NOMO-1 treated with DMSO at 0.1 percent for 48 hours (cell line): Measurements from ENCODE around the gene SPTBN5.
"Not testable (repeated sequence)": the region's sequence is repeated elsewhere in the genome, so short reads cannot be mapped to it uniquely, and the experiment has no call there.

Experiments
- DNase-seq: peaks from one replicate; lab custom pipeline; 2025; ENCODE audit not compliant: unreplicated experiment; lab: John Stamatoyannopoulos, UW

SPTBN5 gene

GRCh38 chr15:41849204-41849603, 44.6 kb downstream of the SPTBN5 start:
- DNase-seq: no peak

GRCh38 chr15:41848631-41849030, 45.2 kb downstream of the SPTBN5 start:
- DNase-seq: no peak

GRCh38 chr15:41847981-41848380, 45.9 kb downstream of the SPTBN5 start:
- no peak for DNase-seq

DNA sequence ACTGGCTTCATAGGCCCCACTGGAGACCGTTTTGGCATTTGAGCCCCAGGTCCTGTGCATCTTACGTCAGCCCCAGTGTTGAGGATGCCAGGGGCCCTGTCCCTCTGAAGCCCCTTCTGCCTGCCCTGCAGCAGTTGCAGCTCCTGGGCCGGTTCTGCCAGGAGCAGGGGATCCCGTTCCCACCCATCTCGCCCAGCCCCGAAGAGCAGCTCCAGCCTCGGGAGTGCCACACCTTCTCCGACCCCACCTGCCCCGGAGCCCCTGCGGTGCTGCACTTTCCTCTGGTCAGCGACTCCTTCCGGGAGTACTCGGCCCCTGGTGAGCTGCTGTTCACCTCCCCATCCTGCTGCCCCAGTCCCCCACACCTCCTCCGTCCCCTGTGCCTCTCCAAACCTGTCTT, 46.6 kb downstream of the SPTBN5 start:
- no peak for DNase-seq

DNA sequence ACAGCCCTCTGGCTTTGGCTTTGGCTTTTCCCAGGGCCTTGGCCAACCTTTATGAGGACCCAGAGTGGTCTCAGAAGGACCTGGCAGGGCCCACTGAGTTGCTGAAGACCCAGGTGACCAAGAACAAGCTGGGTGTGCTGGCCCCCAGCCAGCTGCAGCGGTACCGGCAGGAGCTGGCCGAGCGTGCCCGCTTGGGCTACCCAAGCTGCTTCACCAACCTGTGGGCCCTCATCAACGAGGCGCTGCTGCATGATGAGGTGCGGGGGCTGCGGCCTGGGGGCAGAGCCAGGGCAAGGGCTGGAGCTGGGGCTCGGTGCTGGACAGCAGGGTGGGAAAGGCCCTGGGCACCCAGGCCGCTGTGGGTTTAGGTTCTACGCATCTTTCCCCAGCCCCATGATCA, 49.0 kb downstream of the SPTBN5 start:
- DNase-seq: no peak

GRCh38 chr15:41843571-41843970, 50.3 kb downstream of the SPTBN5 start:
- no peak for DNase-seq

GRCh38 chr15:41842229-41842628, 51.6 kb downstream of the SPTBN5 start:
- no peak for DNase-seq

DNA sequence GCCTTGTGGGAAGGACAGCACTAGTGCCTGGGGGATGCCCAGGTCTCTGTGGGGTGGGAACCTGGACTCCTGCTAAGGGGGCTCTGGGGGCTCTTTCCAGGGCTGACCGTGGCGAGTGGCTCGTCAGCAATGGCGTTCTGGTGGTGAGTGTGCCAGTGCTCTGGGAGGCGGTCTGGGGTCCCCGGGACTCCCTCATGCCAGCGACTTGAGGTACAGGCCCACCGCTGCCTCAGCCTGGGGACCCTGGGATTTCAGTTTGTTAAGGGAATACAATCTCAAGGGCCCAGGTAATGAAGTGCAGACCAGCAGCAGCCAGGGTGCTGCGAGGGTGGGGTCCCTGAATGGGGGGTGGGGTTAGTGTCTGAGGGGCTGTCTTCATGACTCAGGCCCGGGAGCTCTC, 52.7 kb downstream of the SPTBN5 start:
- no peak for DNase-seq

- DNase-seq: no peak
These were observed 53.2 kb downstream of the SPTBN5 start for GRCh38 chr15:41840673-41841072.

DNA sequence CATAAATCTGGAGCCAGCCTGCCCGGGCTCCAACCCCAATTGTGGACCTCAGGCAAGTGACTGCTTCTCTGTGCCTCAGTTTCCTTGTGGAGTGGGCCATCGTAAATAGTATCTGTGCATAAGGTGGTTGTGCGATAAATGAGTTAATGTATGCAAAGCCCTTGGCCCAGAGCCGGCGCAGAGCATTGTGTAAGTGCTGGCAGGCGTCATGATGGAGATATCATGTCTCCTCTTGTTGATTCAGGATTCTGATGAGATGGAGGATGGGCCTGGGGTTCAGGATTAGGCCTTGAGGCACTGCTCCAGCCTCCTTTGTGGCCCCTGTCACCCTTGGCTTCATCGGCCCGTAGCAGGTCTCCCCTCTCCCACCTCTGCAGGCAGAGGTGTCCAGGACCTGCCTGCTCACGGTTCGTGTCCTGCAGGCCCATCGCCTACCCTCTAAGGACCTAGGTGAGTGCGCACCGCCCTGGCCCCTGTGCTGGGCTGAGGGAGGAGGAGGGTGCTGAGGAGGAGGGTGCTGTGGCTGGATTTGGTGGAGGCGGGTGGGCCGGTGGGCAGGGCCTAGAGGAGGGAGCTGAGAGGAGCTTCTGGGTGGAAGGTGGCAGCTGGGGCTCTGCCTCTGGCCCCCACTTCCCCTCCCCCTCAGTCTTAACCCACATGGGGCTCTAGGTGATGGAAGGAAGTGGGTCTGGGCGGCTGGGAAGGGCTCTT, 53.9 kb downstream of the SPTBN5 start:
- DNase-seq: no peak

DNA sequence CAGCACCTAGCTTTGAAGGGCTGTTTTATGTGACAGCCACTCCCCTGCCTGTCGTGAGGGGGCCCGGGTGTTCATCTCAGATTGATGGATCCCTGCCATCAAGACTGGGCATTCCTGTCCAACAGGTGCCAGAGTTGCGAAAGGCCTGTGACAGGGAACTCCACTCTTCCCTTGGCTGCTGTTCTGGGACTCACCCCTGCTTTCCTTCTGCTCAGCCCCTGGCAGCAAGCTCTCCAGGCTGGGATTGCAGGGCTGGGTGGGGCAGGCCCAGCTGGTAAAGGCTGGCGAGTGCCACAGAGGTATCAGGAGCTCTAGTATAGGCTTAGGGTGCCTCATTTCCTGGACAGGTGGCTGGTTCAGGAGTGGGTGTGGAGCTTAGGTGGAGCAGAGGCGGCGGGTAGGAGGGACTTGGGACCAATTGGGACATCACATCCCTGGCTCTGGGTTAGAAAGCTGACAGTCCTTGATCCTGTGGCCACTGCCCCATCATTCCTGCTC, 55.4 kb downstream of the SPTBN5 start, which contains the start of gene PLA2G4B:
Gene PLA2G4B (plus strand): TSS at position 448 of the 498 bp plus-strand sequence. CDS start 67 bp downstream, outside the sequence.
- no peak for DNase-seq

- no peak for DNase-seq
These were observed 57.0 kb downstream of the SPTBN5 start for GRCh38 chr15:41836713-41837454.

GRCh38 chr15:41836073-41836472, 57.8 kb downstream of the SPTBN5 start:
- no peak for DNase-seq

DNA sequence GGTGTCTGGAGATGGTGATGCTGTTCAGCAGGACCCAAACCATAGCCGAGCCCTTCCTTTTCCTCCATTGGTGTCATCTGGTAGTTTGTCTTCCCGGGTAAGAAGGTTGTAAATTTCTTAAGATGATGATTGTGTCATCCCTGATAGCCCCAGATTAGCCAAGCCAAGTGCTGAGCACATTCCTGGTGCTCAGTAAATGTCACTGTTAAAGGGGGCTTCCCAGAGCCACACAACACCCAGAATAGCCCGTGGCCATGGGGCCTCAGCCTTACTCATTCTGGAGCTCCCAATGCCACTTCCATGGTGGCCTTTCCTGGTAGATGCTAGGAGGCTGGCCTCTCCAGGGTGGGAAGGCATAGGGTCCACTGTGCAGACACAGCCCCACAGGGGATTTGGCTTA, 59.8 kb downstream of the SPTBN5 start:
- no peak for DNase-seq

GRCh38 chr15:41832875-41833274, 61.0 kb downstream of the SPTBN5 start:
- DNase-seq: no peak

GRCh38 chr15:41832208-41832607, 61.6 kb downstream of the SPTBN5 start:
- DNase-seq: no peak

- DNase-seq: not testable (repeated sequence)
These were observed 62.6 kb downstream of the SPTBN5 start for GRCh38 chr15:41831291-41831690.

GRCh38 chr15:41829959-41830646, 63.8 kb downstream of the SPTBN5 start:
- no peak for DNase-seq

GRCh38 chr15:41828807-41829141, 65.1 kb downstream of the SPTBN5 start:
- DNase-seq: no peak

- peak; percentile 60 for DNase-seq
These were observed 65.7 kb downstream of the SPTBN5 start, which contains the start of gene JMJD7 for GRCh38 chr15:41827880-41828806. Gene JMJD7 (plus strand): TSS chr15:41828092. CDS start chr15:41828125, 33 bp downstream.
